AG09319 (cell line): ENCODE measurements around the gene SGPP2.

Experiments
- DNase-seq: peaks from one replicate; pipeline ENCODE4 v3.0.0-alpha.2; 2010; ENCODE audit warnings: low read depth; ENCODE audit errors: extremely low read depth
- TF ChIP-seq, protein P1 (sequence below): IDR thresholded peaks from 2 replicates; pipeline ENCODE4 v1.5.1; 2011; ENCODE audit warnings: low read depth, mild to moderate bottlenecking, inconsistent platforms, low read length, moderate library complexity

The SGPP2 gene

DNA sequence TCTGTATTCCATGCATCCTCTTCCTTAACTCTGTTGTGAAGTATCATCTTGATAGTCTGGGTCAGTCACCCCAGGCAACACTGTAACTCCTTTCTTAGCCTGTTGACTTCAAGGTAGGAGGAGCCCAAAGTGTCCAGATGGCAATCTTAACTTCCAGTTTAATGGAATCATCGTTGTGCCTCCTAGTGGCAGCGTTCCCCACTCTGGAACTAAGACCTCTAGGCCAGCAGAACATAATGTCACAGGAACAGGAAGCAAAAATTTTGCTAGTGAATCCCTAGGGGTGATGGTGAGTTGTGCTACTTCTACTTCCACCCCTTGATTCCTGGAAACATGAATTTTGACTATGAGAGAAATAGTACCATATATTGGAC lies 11.7 kb downstream of the SGPP2 start:
- no peak for DNase-seq

DNA sequence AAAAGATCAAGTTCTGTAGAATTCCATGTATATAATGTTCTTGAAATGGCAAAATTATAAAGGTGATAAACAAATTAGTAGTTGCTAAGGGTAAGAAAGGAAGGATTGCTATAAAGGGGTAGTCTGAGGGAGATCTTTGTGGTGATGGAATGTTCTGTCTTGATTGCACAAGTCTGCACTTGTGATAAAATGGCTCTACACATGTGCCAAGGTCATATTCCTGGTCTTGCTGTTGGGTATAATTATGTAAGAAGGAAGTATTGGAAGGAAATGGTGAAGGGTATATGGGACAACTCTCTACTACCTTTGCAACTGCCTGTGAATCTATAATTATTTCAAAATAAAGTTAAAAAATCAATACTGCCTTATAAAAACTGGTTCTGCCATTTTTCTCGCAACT lies 15.3 kb downstream of the SGPP2 start:
- no peak for DNase-seq
- TF ChIP-seq, protein P1, sequence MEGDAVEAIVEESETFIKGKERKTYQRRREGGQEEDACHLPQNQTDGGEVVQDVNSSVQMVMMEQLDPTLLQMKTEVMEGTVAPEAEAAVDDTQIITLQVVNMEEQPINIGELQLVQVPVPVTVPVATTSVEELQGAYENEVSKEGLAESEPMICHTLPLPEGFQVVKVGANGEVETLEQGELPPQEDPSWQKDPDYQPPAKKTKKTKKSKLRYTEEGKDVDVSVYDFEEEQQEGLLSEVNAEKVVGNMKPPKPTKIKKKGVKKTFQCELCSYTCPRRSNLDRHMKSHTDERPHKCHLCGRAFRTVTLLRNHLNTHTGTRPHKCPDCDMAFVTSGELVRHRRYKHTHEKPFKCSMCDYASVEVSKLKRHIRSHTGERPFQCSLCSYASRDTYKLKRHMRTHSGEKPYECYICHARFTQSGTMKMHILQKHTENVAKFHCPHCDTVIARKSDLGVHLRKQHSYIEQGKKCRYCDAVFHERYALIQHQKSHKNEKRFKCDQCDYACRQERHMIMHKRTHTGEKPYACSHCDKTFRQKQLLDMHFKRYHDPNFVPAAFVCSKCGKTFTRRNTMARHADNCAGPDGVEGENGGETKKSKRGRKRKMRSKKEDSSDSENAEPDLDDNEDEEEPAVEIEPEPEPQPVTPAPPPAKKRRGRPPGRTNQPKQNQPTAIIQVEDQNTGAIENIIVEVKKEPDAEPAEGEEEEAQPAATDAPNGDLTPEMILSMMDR: no peak

More for the DNA sequence above, 11.7 kb downstream of the SGPP2 start:
- TF ChIP-seq, protein P1: no peak

DNA sequence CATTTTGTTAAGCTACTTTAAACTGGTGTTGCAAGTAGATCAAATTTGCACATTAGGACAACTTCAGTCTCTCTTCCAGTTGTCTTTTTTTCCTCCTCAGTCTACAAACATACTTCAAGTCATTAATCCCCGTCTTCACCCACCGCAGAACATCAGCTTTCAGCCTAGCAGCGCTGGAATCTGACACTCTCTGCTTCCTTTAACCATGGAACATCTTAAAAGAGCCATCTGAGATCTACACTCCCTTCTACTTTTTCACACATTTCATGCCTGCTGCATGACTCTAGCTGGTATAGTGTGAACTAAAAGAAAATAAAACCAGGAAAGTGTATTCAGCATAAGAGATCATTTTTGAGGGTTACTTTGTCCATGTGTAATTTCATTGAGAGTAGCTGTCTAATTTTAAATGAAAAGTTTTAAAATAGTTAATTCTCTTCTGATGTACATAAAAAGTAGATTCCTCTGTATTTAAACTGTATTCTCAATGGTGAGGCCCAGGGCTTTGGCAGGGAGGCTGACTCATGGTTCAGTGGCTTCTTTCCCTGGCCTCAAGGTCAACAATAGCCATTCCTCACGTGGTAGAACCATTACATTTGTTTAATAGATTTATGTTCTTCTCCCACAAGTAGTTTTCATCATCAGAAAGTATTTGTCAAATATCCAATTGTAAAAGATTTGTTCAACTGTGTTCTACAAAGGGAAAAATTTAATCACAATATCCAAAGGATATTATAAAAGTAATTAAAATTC lies 16.5 kb downstream of the SGPP2 start:
- DNase-seq: no peak
- TF ChIP-seq, protein P1: no peak

DNA sequence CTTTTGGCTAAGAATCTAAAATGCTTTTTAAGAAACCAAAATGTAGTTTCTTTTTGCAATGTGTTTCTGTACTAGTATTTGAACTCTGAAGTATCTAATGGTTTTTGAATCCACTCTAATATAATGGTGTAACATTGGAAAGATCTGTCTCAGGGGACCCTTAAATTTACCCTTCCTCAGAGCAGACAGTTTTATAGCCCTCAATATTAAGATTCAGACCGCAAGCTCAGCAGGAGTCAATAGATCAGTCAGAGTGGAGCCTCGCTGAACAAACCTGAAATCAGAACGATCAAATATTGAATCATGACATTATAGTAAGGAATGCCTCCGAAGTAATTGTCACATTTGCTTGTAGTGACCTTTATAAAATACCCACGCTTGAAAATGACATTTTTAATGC lies 18.3 kb downstream of the SGPP2 start:
- no peak for DNase-seq
- TF ChIP-seq, protein P1: no peak

DNA sequence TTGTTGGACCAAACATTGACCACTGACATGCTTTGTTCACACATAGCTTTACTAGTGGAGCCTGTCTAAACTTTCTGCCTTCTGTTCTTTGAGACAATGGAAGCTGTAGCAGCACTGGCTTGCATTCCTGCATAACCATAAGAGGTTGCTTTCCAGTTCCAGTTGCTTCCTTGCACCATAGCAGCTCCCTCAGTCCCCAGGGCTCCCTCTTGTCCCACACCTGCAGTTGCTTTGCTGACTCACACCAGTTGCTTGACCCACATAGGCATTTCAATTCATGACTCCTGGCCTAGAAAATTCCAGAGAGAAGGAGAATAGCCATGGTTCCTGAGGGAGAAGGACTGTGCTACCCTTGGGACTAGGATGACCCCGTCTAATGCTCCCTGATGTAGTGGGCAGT lies 20.9 kb downstream of the SGPP2 start:
- DNase-seq: no peak

DNA sequence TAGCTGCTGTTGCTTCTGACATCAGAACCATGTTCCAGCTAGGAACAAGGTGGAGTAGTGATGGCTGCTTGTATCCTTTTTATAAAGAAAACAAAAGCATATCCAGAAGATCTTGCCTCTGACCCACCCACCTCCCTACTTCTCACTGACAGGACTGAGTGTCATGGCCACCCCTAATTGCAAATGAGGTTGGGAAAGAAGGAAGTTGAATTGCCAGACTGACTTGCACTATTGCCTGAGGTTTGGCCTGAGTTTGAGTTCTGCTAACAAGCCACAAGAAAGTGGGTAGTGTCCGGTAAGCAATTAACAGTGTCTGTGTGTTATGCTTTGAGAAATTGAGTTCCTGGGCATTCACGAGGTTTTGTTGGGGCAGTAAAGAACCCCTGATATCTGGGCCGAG lies 22.8 kb downstream of the SGPP2 start:
- TF ChIP-seq, protein P1: no peak
- no peak for DNase-seq

More for the DNA sequence above, 20.9 kb downstream of the SGPP2 start:
- TF ChIP-seq, protein P1: no peak

DNA sequence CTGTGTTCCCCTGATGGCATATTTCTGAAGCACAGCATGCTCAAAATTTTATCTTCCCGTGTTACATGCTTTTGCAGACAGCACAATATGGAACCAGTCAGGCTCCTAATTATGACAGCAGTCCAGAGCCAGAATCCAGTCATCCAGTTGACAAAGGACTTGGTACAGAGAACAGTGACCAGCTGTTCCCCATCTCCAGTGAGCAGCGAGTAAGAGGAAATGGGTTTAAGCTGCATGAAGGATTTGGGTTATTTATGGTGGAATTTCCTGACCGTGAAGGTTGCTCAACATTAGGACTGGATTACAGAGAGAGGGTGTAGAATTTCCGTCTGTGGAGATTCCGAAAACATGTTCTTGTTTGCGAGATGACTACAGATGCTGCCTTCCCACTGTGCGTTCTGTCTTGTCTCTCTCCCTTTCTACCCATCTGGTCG lies 24.4 kb downstream of the SGPP2 start:
- DNase-seq: peak; percentile 35
- TF ChIP-seq, protein P1: no peak
